22Rv1 (cell line): ENCODE measurements around the gene POLN.

ENCODE experiments used
- H3K27ac ChIP-seq: fragments of 450-650 bp; 2 replicates; pipeline ENCODE4 v1.5.1; 2017
- ZFX ChIP-seq: fragments of 450-650 bp; IDR thresholded peaks from 2 replicates; pipeline ENCODE4 v1.6.1; 2017; ENCODE audit warnings: antibody characterized with exemption, borderline replicate concordance
- TF ChIP-seq, protein P1 (sequence below): fragments of 450-650 bp; IDR thresholded peaks from 2 replicates; pipeline ENCODE4 v1.5.1; 2017; ENCODE audit warnings: mild to moderate bottlenecking

Gene POLN

DNA sequence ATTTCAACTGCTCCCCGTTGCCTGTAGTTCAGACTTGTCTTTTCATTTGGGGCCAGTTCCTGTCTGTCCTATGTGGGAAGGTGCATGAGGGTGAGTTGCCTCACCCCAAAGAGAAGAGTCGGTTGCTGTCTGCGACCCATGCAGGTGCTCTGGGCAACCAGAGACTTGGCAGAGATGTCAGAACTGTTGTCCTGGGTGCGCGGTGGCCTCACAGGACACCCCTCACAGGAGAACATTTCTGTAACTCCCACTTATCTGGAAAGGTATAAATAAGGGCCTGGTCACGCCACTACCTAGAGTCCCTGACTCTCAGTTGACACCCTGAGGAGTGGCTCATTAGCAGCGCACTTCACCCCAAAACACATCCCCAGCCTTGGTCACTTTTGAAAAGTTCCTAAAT, 192.5 kb downstream of the POLN start:
- TF ChIP-seq, protein P1, sequence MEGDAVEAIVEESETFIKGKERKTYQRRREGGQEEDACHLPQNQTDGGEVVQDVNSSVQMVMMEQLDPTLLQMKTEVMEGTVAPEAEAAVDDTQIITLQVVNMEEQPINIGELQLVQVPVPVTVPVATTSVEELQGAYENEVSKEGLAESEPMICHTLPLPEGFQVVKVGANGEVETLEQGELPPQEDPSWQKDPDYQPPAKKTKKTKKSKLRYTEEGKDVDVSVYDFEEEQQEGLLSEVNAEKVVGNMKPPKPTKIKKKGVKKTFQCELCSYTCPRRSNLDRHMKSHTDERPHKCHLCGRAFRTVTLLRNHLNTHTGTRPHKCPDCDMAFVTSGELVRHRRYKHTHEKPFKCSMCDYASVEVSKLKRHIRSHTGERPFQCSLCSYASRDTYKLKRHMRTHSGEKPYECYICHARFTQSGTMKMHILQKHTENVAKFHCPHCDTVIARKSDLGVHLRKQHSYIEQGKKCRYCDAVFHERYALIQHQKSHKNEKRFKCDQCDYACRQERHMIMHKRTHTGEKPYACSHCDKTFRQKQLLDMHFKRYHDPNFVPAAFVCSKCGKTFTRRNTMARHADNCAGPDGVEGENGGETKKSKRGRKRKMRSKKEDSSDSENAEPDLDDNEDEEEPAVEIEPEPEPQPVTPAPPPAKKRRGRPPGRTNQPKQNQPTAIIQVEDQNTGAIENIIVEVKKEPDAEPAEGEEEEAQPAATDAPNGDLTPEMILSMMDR = no peak
- TF ChIP-seq ZFX = no peak

DNA sequence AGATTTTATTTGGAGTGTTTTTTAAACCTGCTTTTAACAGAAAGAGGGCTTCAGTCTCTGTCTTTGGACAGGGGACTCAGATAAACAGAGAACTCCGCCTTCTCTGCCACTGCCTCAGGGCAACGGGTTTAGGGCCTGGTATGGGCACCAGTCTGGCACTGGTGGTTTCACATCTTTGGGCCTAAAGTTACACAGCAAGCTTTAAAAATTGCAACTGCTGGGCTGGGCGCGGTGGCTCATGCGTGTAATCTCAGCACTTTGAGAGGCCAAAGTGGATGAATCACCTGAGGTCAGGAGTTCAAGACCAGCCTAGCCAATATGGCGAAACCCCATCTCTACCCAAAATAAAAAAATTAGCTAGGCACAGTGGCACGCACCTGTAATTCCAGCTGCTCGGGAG, 193.1 kb downstream of the POLN start:
- no peak for TF ChIP-seq ZFX
- TF ChIP-seq, protein P1 = no peak
- no peak overlapping the region for H3K27ac ChIP-seq

More for the DNA sequence above, 192.5 kb downstream of the POLN start:
- H3K27ac ChIP-seq = no peak overlapping the region

DNA sequence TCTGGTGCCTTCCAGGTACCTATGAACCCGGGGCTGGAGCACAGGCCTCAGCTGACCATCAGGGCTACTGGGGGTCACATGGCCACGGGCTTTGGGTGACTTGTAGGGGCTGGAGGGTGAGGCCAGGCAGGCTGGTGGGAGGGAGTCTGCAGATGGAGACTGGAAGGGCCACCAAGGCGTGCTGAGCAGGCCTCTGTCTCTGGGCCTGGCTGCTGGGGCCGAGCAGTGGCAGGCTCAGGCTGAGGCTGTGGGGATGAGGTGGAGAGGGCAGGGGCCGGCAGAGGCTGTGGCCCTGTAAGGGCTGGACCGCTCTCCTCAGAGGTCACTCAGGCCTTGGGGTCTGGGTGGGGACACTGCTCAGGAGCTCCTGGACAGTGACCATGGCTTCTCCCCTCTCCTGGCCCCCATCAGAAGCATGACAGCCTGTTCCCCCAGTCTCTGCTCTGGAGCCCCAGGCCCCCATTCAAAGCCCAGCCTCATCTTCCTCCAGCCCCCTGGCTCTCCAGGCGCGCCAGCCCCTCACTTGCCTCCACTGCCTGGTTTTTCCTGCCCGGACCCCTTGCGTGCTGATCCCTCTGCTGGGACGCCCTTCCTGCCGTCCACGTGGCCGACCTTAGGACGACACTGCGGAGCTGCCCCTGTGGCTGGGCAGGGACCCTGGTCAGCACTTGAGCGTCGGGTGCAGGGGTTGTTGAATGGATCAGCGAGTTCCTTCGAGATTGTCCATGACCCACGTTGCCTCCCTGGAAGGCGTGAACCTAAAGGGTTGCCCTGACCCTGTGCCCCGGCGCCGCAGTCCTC, 193.9 kb downstream of the POLN start:
- no peak overlapping the region for H3K27ac ChIP-seq
- no peak for TF ChIP-seq ZFX

DNA sequence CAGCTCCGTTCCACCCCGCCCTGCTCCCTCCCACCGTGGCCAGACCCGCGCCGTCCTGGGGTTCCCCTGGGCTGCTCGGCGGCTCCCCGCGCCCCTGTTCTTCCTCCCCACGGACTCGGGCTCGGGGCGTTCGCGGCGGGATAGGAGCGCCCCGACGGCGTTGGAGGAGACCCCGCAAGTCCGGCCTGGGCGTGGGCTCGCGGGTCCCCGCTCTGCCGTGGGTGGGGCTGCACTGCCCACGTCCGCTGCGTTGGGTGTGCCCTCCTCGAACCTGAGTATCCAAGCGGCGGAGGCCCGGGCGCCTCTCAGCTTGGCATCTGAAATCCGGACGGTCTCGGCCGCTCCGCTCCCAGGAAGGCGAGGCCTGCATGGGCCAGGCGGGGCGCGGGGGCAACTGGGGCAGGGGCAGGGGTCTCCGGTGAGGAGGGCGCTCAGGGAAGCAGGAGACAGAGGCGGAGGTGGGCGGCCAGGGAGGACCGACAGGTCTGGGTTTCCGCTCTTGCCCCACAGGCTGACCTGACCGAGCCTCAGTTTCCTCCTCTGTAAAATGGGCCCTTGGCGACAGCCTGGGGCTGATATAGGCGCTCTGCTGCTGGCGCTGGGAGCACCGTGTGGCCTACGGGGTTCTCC, 194.8 kb downstream of the POLN start:
- no peak for TF ChIP-seq ZFX
- TF ChIP-seq, protein P1 = no peak

DNA sequence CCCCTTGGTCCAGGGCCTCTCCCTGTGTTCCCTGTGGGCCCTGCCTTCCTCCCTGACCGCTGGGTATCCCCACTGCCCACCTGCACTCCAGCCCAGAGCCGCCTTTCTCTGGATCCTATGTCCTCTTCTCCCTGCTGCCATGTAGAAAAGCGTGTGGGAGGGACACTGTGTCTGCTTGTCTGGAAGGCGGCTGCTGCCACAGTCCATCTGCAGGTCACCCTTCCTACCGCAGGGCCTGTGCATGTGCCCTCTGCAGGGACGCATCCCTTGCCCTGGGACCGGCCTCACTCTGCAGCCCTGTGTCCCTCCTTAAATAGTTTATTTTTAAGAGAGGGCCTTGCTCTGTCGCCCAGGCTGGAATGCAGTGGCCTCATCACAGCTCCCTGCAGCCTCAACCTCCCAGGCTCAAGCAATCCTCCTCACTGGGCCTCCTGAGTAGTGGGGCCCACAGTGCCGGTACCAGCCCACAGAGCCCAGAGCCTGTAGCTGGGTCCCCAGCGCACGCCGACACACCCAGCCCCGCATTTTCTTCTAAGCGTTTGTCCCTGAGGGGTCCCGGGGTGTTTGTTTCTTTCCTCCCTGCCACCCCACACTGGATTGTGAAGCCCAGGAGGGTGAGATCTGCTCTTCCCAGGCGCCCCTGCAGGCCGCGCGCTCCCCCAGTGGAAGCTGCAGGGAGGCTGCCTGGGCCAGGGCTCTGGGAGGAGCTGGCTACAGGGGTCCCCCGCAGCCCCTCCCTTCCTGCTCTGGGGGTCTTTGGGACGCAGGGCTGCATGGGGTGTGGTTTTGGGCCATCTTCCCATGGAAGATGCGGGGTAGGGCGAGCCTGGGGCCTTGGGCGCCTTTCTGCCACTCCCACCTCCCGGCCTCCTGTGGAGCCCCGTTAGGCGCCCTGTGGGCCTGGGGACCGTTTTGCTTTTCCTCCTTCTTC, 195.6 kb downstream of the POLN start:
- H3K27ac ChIP-seq = no peak overlapping the region
- TF ChIP-seq, protein P1 = no peak
- no peak for TF ChIP-seq ZFX

More for the DNA sequence above, 194.8 kb downstream of the POLN start:
- no peak overlapping the region for H3K27ac ChIP-seq

DNA sequence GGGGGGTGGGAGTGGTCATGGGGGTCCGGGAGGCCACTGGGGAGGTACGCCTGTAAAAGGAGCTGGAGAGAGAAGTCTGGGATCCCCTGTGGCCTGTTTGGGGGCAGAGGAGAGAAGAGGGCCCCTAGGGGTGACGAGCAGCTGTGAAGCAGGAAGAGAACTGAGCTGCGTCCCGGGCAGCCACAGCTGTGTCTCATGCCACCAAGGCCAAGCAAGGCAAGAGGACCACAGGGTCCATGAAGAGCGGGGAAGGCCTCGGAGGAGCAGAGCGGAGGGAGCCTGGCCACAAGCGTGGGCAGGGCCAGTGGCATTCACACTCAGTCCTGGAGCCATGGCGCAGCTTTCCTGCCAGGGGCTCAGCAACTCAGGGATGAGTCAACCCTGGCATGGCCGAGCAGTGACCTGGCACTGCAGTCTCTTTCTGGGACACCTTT, 196.4 kb downstream of the POLN start:
- no peak overlapping the region for H3K27ac ChIP-seq
- no peak for TF ChIP-seq ZFX
- TF ChIP-seq, protein P1 = no peak

DNA sequence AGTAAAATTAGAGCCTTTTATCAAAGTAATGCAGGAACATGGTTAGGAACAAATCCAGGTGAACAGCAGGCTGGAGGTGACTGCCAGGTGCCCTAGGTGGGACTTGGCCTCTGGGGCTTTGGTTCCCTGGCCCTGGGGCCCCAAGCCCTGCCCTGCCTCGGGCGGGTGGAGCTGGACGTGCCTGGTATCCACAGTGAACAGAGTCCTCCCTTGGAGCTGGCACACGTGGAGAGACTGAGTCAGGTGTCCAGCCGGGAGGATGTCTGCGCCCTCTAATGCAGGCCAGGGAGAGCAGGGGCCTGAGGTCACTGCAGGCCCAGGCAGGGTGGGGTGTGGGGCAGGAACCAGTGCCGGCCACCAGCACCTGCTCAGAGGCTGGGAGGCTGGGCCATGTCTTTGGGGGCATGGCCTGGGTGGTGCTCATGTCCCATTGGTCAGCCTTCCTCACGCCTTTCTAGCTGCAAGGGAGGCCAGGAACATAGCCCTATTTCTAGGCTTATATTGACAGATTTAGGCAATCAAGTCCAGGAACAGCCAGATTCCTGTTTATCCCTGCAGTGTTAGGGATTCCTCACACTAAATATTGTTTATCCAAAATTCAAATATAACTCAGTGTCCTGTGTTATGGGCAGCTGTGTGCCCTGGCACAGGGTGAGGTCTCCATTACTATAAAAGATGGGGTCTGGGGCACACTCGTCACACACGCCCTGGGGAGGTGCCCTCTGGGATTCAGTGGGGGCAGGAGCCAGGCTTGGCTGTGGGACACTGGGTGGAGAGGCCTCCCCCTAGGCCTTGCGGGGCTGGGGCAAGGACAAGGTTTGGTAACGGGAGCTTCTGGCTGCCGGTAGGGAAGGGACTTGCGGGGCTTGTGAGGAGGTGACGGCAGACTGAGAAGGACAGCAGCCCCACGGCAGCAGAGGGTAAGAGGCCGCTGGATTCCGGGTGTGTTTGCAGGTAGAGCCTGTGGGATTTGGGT, 197.1 kb downstream of the POLN start:
- H3K27ac ChIP-seq = no peak overlapping the region
- TF ChIP-seq ZFX = no peak
- TF ChIP-seq, protein P1 = no peak
